Measurements from ENCODE around the gene FOXN3.

- TF ChIP-seq CTCF (IDR thresholded peaks at IDR 0.05) (no peak), POLR2A (IDR thresholded peaks at IDR 0.05) (no peak)
Observed at GRCh38 chr14:89299587-89299986, 117.4 kb downstream of the FOXN3 start.
